SK-N-SH treated with all-trans-retinoic acid at 6 μM for 48 hours (cell line): ENCODE measurements around the gene PTPRN2.

ENCODE experiments used
- ARNTL ChIP-seq: fragments of 450-650 bp; formaldehyde crosslinking; IDR thresholded peaks from 2 replicates; pipeline ENCODE4 v1.5.0; 2020; ENCODE audit warnings: low read depth, mild to moderate bottlenecking, moderate library complexity, borderline replicate concordance
- CREB5 ChIP-seq: fragments of 250-450 bp; sonication (Bioruptor Pico); IDR thresholded peaks from 2 replicates; pipeline ENCODE4 v1.5.1; 2020; ENCODE audit warnings: low read depth, mild to moderate bottlenecking, moderate library complexity
- PATZ1 ChIP-seq: fragments of 250-450 bp; sonication (Bioruptor Pico); IDR thresholded peaks from 2 replicates; pipeline ENCODE4 v1.8.0; 2020; ENCODE audit warnings: mild to moderate bottlenecking, moderate library complexity, borderline replicate concordance
- RARB ChIP-seq: fragments of 250-450 bp; sonication (Bioruptor Pico); IDR thresholded peaks from 2 replicates; pipeline ENCODE4 v1.8.0; 2021; ENCODE audit warnings: mild to moderate bottlenecking, moderate library complexity
- TSHZ2 ChIP-seq: fragments of 250-450 bp; sonication (Bioruptor Pico); IDR thresholded peaks from 2 replicates; pipeline ENCODE4 v1.5.0; 2020; ENCODE audit warnings: mild to moderate bottlenecking, moderate library complexity
- ZC3H10 ChIP-seq: fragments of 250-450 bp; sonication (Bioruptor Pico); IDR thresholded peaks from 2 replicates; pipeline ENCODE4 v1.5.1; 2021; ENCODE audit warnings: mild to moderate bottlenecking, moderate library complexity
- ZFP3 ChIP-seq: fragments of 250-450 bp; sonication (Bioruptor Pico); IDR thresholded peaks from 2 replicates; pipeline ENCODE4 v1.5.0; 2020; ENCODE audit warnings: mild to moderate bottlenecking, moderate library complexity
- ZFP30 ChIP-seq: fragments of 450-650 bp; formaldehyde crosslinking; IDR thresholded peaks from 2 replicates; pipeline ENCODE4 v1.5.0; 2022; ENCODE audit warnings: mild to moderate bottlenecking, moderate library complexity

- no peak for TF ChIP-seq CREB5 (CRISPR knock-in tag)
- no peak for TF ChIP-seq PATZ1 (CRISPR knock-in tag)
- no peak for TF ChIP-seq ZFP3 (CRISPR knock-in tag)
- TF ChIP-seq ARNTL, result no peak
- no peak for TF ChIP-seq RARB (CRISPR knock-in tag)
- TF ChIP-seq ZC3H10 (CRISPR knock-in tag), result no peak
- no peak for TF ChIP-seq ZFP30 (CRISPR knock-in tag)
- no peak for TF ChIP-seq TSHZ2 (CRISPR knock-in tag)
Observed at GRCh38 chr7:158117341-158118222, 470.0 kb downstream of the PTPRN2 start.
